Right lobe of liver (tissue), 4 donors: ENCODE data around the gene GSTA4.

ENCODE experiments used
- POLR2A ChIP-seq: fragments of 450-650 bp; IDR thresholded peaks from one replicate; pipeline ENCODE4 v1.6.1; 2017; ENCODE audit warnings: antibody characterized with exemption, mild to moderate bottlenecking
- TF ChIP-seq, protein P1 (sequence below), 4 donors: fragments of 200-600 bp in 3 of 4; fragments of 450-650 bp in 1 of 4; IDR thresholded peaks; one replicate each; pipeline versions ENCODE4 v1.5.1 to v1.8.0; 2016 to 2022; ENCODE audit warnings: antibody characterized with exemption in 4 of 4, mild to moderate bottlenecking in 2 of 4
- donor health status: DM: no; HTN: no; CAD: no.
- donor health status: DM: no; HTN: no; CAD: no.
- donor health status: DM: no; HTN: yes; CAD: no.

GRCh38 chr6:53014063-53014462 lies 19.0 kb upstream of the GSTA4 start:
- TF ChIP-seq, protein P1, sequence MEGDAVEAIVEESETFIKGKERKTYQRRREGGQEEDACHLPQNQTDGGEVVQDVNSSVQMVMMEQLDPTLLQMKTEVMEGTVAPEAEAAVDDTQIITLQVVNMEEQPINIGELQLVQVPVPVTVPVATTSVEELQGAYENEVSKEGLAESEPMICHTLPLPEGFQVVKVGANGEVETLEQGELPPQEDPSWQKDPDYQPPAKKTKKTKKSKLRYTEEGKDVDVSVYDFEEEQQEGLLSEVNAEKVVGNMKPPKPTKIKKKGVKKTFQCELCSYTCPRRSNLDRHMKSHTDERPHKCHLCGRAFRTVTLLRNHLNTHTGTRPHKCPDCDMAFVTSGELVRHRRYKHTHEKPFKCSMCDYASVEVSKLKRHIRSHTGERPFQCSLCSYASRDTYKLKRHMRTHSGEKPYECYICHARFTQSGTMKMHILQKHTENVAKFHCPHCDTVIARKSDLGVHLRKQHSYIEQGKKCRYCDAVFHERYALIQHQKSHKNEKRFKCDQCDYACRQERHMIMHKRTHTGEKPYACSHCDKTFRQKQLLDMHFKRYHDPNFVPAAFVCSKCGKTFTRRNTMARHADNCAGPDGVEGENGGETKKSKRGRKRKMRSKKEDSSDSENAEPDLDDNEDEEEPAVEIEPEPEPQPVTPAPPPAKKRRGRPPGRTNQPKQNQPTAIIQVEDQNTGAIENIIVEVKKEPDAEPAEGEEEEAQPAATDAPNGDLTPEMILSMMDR (IDR thresholded peaks at IDR 0.05), result no peak
- TF ChIP-seq POLR2A, result no peak
